ENCODE measurements around the gene PIK3CG.
A peak's percentile ranks its signal among the peaks of the same experiment; 100 is the strongest.
"Not testable (repeated sequence)": the region's sequence is repeated elsewhere in the genome, so short reads cannot be mapped to it uniquely, and the experiment has no call there.

PIK3CG gene

GRCh38 chr7:106865130-106866041 is at the start of gene PIK3CG:
PIK3CG (plus strand) TSS chr7:106865282; CDS start chr7:106867562, 2,280 bp downstream.
- DNase-seq = no peak
- intact Hi-C loops (cut with DNase I) = no loop called here

- intact Hi-C loops (cut with DNase I) = no loop called here
- DNase-seq = no peak
These were observed 48.0 kb upstream of the PIK3CG start for GRCh38 chr7:106817098-106817497.

- no peak for DNase-seq
- intact Hi-C loops (cut with DNase I) = no loop called here
These were observed 46.3 kb upstream of the PIK3CG start for GRCh38 chr7:106818736-106819135.

- DNase-seq = no peak
- intact Hi-C loops (cut with DNase I) = no loop called here
These were observed 45.5 kb upstream of the PIK3CG start for GRCh38 chr7:106819546-106819945.

DNA sequence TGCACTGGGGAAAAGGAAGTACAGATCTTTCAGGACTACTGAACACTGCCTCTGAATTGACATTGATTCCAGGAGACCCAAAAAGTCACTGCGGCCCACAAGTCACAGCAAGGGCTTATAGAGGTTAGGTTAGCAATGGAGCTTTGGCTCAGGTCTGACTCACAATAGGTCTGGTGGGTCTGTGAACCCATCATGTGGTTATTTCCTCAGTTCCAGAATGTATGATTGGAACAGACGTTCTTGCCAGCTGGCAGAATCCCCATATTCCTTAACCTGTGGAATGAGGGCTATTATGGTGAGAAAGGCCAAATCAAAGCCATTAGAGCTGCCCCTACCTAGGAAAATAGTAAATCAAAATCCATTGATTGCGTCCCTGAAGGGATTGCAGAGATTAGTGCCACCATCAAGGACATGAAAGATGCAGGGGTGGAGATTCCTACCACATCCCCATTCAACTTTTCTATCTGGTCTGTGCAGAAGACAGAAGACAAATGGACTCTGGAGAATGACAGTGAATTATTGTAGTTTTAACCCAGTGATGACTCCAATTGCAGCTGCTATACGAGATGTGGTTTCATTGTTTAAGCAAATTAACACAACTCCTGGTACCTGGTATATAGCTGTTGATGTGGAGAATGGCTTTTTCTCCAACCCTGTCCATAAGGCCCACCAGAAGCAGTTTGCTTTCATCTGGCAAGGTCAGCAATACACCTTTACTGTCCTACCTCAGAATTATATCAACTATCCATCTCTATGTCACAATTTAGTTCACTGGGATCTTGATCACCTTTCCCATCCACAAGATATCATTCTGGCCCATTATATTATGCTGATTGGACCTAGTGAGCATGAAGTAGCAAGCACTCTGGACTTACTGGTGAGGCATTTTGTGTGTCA is 44.5 kb upstream of the PIK3CG start:
- no peak for DNase-seq
- intact Hi-C loops (cut with DNase I) = no loop called here

DNA sequence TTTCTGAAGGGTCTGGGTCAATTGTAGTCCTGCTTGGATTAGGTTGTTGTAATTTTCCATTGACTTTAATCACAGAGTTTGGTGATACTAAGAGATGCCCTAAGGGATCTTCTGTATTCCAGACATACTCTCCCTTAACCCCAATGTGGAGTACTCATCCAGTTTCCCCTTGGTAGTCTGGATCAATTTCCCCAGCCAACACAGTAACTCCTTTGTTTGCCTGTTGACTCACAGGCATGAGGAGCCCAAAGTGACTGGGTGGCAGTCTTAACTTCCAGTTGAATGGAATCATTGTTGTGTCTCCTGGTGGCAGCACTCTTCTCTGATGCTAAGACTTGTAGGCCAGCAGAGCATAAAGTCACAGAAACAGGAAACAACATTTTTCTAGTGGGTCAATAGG is 41.5 kb upstream of the PIK3CG start:
- DNase-seq = peak in 1 of 42 donors; percentile 0
- intact Hi-C loops (cut with DNase I) = no loop called here

DNA sequence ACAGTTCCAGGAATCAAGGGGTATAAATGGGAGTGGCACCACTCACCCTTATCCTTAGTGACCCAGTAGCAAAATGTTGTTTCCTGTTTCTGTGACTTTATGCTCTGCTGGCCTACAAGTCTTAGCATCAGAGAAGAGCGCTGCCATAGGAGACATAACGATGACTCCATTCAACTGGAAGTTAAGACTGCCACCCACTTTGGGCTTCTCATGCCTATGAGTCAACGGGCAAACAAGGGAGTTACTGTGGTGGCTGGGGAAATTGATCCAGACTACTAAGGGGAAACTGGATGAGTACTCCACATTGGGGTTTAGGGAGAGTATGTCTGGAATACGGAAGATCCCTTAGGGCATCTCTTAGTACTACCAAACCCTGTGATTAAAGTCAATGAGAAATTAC is 40.6 kb upstream of the PIK3CG start:
- intact Hi-C loops (cut with DNase I) = no loop called here
- no peak for DNase-seq

GRCh38 chr7:106827626-106828025 is 37.5 kb upstream of the PIK3CG start:
- intact Hi-C loops (cut with DNase I) = no loop called here
- DNase-seq = no peak

DNA sequence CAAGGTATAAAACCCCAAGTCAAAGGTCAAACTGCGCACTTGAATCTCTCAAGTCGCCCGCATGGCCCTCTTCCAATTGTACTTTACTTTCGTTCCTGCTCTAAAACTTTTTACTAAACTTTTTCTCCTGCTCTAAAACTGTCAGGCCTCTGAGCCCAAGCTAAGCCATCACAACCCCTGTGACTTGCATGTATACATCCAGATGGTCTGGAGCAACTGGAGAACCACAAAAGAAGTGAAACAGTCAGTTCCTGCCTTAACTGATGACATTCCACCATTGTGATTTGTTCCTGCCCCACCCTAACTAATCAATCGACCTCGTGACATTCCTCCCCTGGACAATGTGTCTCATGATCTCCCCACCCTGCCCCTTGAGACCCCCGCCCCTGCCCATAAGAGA is 35.6 kb upstream of the PIK3CG start:
- intact Hi-C loops (cut with DNase I) = no loop called here

GRCh38 chr7:106830896-106831295 is 34.2 kb upstream of the PIK3CG start:
- intact Hi-C loops (cut with DNase I) = not testable (repeated sequence)
- peak in 1 of 42 donors; percentile 5 for DNase-seq

More for the DNA sequence above, 35.6 kb upstream of the PIK3CG start:
- peak in 1 of 42 donors; percentile 14 for DNase-seq

GRCh38 chr7:106836816-106837215 is 28.3 kb upstream of the PIK3CG start:
- intact Hi-C loops (cut with DNase I) = no loop called here
- DNase-seq = no peak

GRCh38 chr7:106839511-106839910 is 25.6 kb upstream of the PIK3CG start:
- no peak for DNase-seq
- intact Hi-C loops (cut with DNase I) = no loop called here

DNA sequence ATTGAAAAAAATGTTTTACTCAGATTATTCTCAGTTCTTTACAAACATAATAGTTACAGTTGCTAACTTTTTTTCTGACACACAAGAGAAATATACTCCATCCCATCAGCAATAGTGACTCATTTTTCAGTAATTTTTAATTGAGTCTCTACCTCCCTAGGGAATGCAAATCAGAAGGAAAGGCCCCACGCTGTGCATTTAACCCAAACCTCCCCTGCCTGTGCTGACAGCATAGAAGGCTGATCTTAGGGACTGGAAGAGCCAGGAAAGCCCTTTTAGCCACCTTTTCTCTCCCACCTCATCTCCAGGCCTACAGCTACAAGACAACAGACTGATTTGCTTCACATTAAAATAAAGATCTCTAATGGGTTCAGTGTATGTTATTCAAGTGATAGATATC is 24.7 kb upstream of the PIK3CG start:
- intact Hi-C loops (cut with DNase I) = no loop called here
- peak in 11 of 42 donors; percentile 13 to 40 (median 20) for DNase-seq

DNA sequence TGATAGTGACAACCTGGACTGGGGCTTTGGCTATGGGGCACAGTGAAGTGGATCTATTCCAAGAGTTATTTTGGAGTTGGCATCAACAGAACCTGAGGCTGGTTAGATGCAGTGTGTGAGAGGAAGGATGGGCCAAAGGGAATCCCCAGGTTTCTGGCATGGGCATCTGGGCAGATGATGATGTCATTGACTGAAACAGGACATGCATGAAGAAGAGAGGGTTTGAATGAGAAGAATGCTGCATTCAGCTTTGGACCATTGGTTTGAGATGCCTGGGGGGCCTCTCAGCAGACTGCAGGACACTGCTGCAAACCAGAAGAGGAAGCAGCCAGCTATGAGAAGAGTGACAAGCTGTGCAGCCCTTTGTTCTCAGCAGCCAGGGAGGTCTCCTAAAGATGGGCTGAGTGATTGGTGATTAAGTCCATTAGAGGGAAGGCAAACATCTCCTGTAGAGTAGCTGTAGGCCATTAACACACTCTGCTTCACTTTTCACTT is 23.1 kb upstream of the PIK3CG start:
- intact Hi-C loops (cut with DNase I) = no loop called here
- DNase-seq = no peak

- DNase-seq = no peak
- intact Hi-C loops (cut with DNase I) = no loop called here
These were observed 20.6 kb upstream of the PIK3CG start for GRCh38 chr7:106844279-106844997.

GRCh38 chr7:106848049-106848448 is 17.0 kb upstream of the PIK3CG start:
- intact Hi-C loops (cut with DNase I) = no loop called here
- no peak for DNase-seq

DNA sequence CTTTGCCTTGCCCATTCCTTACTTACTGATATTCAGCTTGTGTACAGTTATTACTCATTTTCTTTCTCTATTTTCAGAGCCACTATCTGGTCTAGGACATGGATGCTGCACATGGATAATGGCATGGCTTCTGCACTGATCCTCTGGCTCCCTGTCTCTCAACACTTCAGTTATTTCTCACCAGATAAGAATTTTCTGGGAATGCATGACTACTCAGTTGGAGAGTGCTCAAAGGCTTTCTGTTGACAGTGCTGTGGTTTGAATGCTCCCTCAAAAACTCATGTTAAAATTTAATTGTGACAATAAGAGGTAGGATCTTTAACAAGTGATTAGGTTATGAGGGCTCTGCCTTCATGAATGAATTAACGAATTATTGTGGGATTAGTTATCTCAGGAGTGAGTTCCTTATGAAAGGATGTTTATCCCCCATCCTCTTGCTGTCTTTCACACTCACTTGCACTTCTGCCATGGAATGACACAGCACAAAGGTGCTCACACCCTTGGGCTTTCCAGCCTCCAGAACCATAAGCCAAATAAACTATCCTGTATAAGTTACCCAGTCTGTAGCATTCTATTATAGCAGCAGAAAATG is 16.1 kb upstream of the PIK3CG start:
- intact Hi-C loops (cut with DNase I) = no loop called here
- no peak for DNase-seq

DNA sequence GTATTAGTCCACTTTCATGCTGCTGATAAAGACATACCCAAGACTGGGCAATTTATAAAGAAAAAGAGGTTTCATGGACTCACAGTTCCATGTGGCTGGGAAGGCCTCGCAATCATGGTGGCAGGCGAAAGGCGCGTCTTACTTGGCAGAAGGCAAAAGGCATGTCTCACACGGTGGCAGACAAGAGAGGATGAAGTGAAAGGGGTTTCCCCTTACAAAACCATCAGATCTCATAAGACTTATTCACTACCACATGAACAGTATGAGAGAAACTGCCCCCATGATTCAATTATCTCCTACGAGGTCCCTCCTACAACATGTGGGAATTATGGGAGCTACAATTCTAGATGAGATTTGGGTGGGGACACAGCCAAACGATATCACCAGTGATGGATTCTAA is 13.4 kb upstream of the PIK3CG start:
- intact Hi-C loops (cut with DNase I) = not testable (repeated sequence)

More for the DNA sequence above, 13.4 kb upstream of the PIK3CG start:
- not testable (repeated sequence) for DNase-seq
